GM21825 (cell line): ENCODE results near the gene NIPSNAP3A.
A peak's percentile ranks its signal among the peaks of the same experiment; 100 is the strongest.

Source experiments
- ATAC-seq: cut with Tn5 transposase; IDR thresholded peaks from one replicate; pipeline ENCODE4 v1.9.1; 2021; ENCODE audit warnings: mild to moderate bottlenecking, moderate library complexity; ENCODE audit not compliant: unreplicated experiment

NIPSNAP3A gene

GRCh38 chr9:104774132-104774531 is 26.6 kb downstream of the NIPSNAP3A start:
- no peak for ATAC-seq

GRCh38 chr9:104774831-104775573 is 27.5 kb downstream of the NIPSNAP3A start:
- peak; percentile 87 for ATAC-seq

GRCh38 chr9:104775574-104775936 is 28.1 kb downstream of the NIPSNAP3A start:
- ATAC-seq = peak; percentile 63

GRCh38 chr9:104775976-104776375 is 28.5 kb downstream of the NIPSNAP3A start:
- ATAC-seq = no peak

- ATAC-seq = no peak
Observed at GRCh38 chr9:104776797-104777196, 29.3 kb downstream of the NIPSNAP3A start.

GRCh38 chr9:104778802-104779201 is 31.3 kb downstream of the NIPSNAP3A start:
- no peak for ATAC-seq

- ATAC-seq = no peak
Observed at GRCh38 chr9:104779334-104779733, 31.9 kb downstream of the NIPSNAP3A start.

- no peak for ATAC-seq
Observed at GRCh38 chr9:104779946-104780535, 32.6 kb downstream of the NIPSNAP3A start.

- peak; percentile 39 for ATAC-seq
Observed at GRCh38 chr9:104780796-104781395, 33.4 kb downstream of the NIPSNAP3A start.

- no peak for ATAC-seq
Observed at GRCh38 chr9:104783588-104783987, 36.1 kb downstream of the NIPSNAP3A start.

GRCh38 chr9:104784098-104784497 is 36.6 kb downstream of the NIPSNAP3A start:
- peak; percentile 81 for ATAC-seq

- ATAC-seq = no peak
Observed at GRCh38 chr9:104786293-104786692, 38.8 kb downstream of the NIPSNAP3A start.

- ATAC-seq = no peak
Observed at GRCh38 chr9:104787306-104788015, 40.0 kb downstream of the NIPSNAP3A start.

- ATAC-seq = no peak
Observed at GRCh38 chr9:104788251-104788650, 40.8 kb downstream of the NIPSNAP3A start.

- ATAC-seq = no peak
Observed at GRCh38 chr9:104794070-104794469, 46.6 kb downstream of the NIPSNAP3A start.

- no peak for ATAC-seq
Observed at GRCh38 chr9:104795082-104795481, 47.6 kb downstream of the NIPSNAP3A start.

GRCh38 chr9:104795857-104796256 is 48.4 kb downstream of the NIPSNAP3A start:
- no peak for ATAC-seq

GRCh38 chr9:104798209-104798995 is 50.9 kb downstream of the NIPSNAP3A start:
- ATAC-seq = no peak

GRCh38 chr9:104800068-104800785 is 52.7 kb downstream of the NIPSNAP3A start:
- ATAC-seq = no peak

GRCh38 chr9:104802110-104802509 is 54.6 kb downstream of the NIPSNAP3A start:
- ATAC-seq = no peak
